ENCODE results near the gene RUSC1.
A peak's percentile ranks its signal among the peaks of the same experiment; 100 is the strongest.

RUSC1 gene

GRCh38 chr1:155277070-155277901 lies 43.4 kb upstream of the RUSC1 start, which contains the start of gene HCN3 (continued):
- TF ChIP-seq ZNF398 (tag by site-specific recombination; IDR thresholded peaks at IDR 0.05), result peak; percentile 34; the same call in 1 of the 2 replicates
- no peak for TF ChIP-seq SETDB1 (IDR thresholded peaks at IDR 0.05; ENCODE audit: insufficient read length, low read length)
- no peak for TF ChIP-seq MEIS1 (CRISPR knock-in tag; IDR thresholded peaks at IDR 0.05; ENCODE audit: borderline replicate concordance)
- TF ChIP-seq ZNF510 (tag by site-specific recombination; IDR thresholded peaks at IDR 0.05; ENCODE audit: insufficient replicate concordance), result no peak
- no peak for TF ChIP-seq ZSCAN4 (tag by site-specific recombination; IDR thresholded peaks at IDR 0.05)
- TF ChIP-seq BCL11B (tag by site-specific recombination; IDR thresholded peaks at IDR 0.05; ENCODE audit: low read depth), result no peak
- TF ChIP-seq ZFP37 (tag by site-specific recombination; IDR thresholded peaks at IDR 0.05), result 0 out of 2 replicates have a peak, but pooled peaks have one; percentile 46
- TF ChIP-seq KLF16 (tag by site-specific recombination; IDR thresholded peaks at IDR 0.05), result peak; percentile 41
- no peak for TF ChIP-seq ZNF645 (tag by site-specific recombination; IDR thresholded peaks at IDR 0.05)
- no peak for TF ChIP-seq ZNF704 (tag by site-specific recombination; IDR thresholded peaks at IDR 0.05)
- no peak for TF ChIP-seq ZNF174 (tag by site-specific recombination; IDR thresholded peaks at IDR 0.05)
- no peak for TF ChIP-seq PRDM1 (tag by site-specific recombination; IDR thresholded peaks at IDR 0.05)
- no peak for TF ChIP-seq INSM2 (tag by site-specific recombination; IDR thresholded peaks at IDR 0.05)
- TF ChIP-seq ZBTB6 (tag by site-specific recombination; IDR thresholded peaks at IDR 0.05), result peak; percentile 54; the same call in 1 of the 2 replicates
- no peak for TF ChIP-seq ZNF596 (tag by site-specific recombination; IDR thresholded peaks at IDR 0.05)
- TF ChIP-seq ZNF473 (tag by site-specific recombination; IDR thresholded peaks at IDR 0.05), result no peak
- no peak for TF ChIP-seq HOXA7 (CRISPR knock-in tag; IDR thresholded peaks at IDR 0.05; ENCODE audit: borderline replicate concordance)
- TF ChIP-seq RBAK (tag by site-specific recombination; IDR thresholded peaks at IDR 0.05), result no peak
- no peak; the same call in 1 of the 2 replicates for TF ChIP-seq ZNF394 (tag by site-specific recombination; IDR thresholded peaks at IDR 0.05; ENCODE audit: borderline replicate concordance)
- TF ChIP-seq ZNF292 (tag by site-specific recombination; IDR thresholded peaks at IDR 0.05; ENCODE audit: borderline replicate concordance, low read depth), result no peak
- TF ChIP-seq ZNF433 (tag by site-specific recombination; IDR thresholded peaks at IDR 0.05; ENCODE audit: low read depth), result no peak
- TF ChIP-seq ZNF843 (tag by site-specific recombination; IDR thresholded peaks at IDR 0.05), result no peak; the same call in 1 of the 2 replicates
- no peak for TF ChIP-seq ZNF19 (tag by site-specific recombination; IDR thresholded peaks at IDR 0.05; ENCODE audit: low read depth)
- TF ChIP-seq ZBTB11 (tag by site-specific recombination; conservative IDR thresholded peaks at IDR 0.05; ENCODE audit: low read depth), result peak; percentile 58; the same call in 1 of the 2 replicates
- no peak; the same call in 1 of the 2 replicates for TF ChIP-seq OVOL3 (tag by site-specific recombination; IDR thresholded peaks at IDR 0.05)
- TF ChIP-seq ZNF549 (tag by site-specific recombination; IDR thresholded peaks at IDR 0.05), result no peak
- TF ChIP-seq ZBTB17 (tag by site-specific recombination; IDR thresholded peaks at IDR 0.05), result peak; percentile 73
